ENCODE measurements around the gene IL4I1.

DNA sequence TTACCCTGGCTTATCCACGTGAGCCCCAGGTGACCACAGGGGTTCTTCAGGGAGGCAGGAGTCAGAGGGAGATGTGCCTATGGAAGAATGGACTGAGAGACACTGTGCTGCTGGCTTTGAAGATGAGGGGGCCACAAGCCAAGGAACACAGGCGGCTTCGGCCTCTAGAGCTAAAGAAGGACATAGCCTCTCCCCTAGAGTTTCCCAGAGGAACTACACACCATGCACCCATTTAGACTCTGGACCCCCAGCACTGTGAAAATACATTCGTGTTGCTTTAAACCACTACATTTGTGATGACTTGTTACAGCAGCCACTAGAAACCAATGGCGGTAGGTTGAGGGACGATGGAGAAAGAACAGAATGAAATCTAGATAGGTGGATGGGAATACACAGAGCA lies 18.6 kb upstream of the IL4I1 start:
- TF ChIP-seq, protein P1, sequence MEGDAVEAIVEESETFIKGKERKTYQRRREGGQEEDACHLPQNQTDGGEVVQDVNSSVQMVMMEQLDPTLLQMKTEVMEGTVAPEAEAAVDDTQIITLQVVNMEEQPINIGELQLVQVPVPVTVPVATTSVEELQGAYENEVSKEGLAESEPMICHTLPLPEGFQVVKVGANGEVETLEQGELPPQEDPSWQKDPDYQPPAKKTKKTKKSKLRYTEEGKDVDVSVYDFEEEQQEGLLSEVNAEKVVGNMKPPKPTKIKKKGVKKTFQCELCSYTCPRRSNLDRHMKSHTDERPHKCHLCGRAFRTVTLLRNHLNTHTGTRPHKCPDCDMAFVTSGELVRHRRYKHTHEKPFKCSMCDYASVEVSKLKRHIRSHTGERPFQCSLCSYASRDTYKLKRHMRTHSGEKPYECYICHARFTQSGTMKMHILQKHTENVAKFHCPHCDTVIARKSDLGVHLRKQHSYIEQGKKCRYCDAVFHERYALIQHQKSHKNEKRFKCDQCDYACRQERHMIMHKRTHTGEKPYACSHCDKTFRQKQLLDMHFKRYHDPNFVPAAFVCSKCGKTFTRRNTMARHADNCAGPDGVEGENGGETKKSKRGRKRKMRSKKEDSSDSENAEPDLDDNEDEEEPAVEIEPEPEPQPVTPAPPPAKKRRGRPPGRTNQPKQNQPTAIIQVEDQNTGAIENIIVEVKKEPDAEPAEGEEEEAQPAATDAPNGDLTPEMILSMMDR (IDR thresholded peaks at IDR 0.05): peak in 1 of 12 donors; percentile 7
- no peak for TF ChIP-seq POLR2A (IDR thresholded peaks at IDR 0.05)
